A204.1 (cell line): ENCODE results near the gene CD200R1.

Source experiments
- FAIRE-seq: peaks from 2 replicates; lab custom pipeline; 2012; peaks lifted over from hg19 to GRCh38; lab: Jason Lieb, UNC

Gene CD200R1

DNA sequence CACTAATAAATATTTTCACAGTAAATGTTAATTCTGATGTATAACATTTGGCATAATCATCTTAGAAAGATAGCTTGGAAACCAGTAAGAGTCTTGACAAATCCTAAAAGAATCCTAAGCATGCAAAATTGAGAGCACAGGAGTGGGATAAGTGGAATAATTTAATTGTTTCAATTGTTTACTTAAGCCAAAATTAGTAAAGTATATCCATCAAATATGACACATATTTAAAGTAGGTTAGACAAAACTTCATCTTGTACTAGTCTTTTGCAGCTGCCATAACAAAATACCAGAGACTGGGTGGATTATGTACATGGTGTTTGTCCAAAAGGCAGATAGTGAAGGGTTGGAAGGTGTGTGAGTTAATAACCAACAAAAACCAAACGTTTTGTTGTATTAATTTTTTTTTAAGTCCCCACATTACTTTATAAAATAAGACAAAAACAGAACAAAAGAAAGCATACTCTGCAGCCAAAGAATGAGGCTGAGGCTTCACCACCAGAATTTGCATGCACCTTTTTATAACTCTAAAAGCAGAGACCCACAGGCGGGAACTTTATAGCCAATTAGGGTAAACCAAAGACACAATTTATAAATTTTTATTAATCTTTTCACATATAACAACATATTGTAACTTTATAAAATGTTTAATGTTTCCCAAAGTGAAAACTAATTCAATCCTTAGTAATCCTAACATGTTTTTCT lies 86.4 kb downstream of the CD200R1 start:
- FAIRE-seq = no peak

DNA sequence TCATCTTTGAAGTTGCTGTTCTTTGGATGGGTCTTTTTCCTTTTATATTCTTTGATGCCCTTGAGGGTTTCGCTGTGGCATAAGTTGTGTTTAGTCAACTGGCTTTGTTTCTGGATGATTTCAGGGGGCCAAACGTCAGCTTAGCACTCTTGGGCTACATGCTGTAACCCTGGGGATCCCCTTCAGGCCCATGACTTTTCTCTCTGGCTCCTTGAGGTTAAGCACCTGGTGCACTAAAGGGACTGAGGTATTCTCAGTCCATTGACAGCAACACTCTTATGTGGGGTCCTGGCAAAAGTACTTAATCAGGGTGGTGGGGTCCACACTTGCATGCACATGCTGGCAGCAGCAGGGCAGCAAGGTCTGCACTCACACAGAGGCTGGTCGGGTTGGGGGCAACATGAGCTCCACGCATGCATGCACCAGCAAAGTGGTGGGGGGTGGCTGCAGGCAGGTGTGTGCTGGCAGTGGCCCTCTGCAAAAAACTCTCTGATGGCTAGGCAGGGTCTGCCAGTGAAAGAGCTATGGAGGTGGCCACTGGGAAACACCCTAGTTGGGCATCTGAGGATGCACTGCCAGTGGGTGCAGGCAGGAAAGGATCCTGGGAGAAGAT lies 90.1 kb downstream of the CD200R1 start:
- no peak for FAIRE-seq

DNA sequence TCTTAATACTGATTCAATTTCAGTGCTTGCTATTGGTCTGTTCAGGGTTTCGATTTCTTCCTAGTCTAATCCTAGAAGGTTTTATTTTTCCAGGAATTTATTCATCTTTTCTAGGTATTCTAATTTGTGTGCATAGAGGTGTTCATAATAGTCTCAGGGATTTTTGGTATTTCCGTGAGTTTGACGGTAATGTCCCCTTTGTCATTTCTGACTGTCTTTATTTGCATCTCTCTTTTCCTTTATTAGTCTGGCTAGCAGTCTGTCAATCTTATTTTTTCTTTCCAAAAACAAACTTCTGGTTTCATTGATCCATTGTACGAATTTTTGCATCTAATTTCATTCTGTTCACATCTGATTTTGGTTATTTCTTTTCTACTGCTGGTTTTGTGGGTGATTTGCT lies 93.0 kb downstream of the CD200R1 start:
- no peak for FAIRE-seq

DNA sequence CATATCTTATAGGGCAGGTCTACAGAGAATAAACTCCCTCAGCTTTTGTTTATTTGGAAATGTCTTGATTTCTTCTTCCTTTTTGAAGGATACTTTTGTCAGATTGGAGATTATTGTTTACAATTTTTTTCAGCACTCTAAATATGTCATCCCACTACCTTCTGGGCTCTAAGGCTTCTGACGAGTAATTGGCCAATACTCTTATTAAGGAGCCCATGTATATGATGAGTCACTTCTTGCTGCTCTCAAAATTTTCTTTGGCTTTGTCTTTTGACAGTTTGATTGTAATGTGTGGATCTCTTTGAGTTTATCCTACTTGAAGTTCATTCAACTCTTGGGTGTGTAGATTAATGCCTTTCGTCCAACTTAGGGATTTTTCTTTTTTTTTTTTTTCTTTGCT lies 99.3 kb downstream of the CD200R1 start:
- FAIRE-seq = no peak

DNA sequence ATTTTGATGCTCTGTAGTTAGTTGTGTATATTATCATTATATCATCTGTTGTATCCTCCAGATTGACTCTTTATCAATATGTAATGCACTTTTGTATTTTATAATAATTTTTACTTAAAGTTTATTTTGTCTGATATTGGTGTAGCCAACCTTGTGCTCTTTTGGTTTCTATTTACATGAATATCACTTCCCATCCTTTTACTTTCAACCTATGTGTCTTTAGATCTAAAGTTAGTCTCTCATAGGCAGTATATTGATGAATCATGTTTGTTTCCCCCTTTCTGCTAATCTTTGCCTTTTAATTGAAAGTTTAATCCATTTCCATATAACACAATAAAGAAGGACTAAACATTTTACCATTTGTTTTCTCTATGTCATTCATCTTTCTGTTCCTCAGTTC lies 100.2 kb downstream of the CD200R1 start:
- no peak for FAIRE-seq

DNA sequence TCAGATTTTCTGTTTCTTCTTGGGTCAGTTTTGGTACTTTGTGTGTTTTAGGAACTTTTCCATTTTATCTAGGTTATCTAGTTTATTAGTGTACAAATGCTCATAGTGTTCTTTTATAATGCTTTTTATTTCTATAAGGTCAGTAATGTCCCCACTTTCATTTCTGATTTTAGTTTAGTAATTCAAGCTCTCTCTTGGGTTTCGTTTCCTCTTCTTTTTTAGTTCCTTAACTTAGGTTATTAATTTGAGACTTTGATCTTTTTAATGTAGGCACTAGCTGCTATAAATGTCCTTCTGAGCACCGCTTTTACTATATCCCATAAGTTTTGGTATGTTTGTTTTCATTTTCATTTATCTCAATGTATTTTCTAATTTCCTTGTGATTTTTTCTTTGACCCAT lies 101.3 kb downstream of the CD200R1 start:
- FAIRE-seq = no peak

DNA sequence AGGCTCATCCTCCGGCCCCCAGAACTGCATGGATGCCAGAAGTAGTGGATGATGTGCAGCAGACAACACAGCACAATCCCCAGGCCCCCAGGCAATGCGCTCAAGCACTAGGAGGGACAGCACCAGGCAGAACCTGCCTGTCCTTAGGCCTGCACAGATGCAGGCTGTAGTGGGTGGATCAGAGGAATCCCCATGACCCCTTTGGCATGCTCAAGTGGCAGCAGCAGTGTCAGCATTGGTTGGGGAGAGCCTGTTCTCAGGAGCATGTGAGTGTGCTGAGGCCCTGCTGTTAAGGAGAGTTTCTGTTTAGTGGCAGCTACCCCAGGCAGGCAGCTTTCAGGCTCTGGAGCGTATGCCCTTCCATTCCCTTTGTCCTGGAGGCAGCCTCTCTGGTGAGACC lies 103.2 kb downstream of the CD200R1 start:
- FAIRE-seq = no peak
